ENCODE data around the gene ANKIB1.

- TF ChIP-seq EZH2 (IDR thresholded peaks at IDR 0.05; ENCODE audit: insufficient read depth, poor library complexity, severe bottlenecking), result no peak
- TF ChIP-seq EZH2phosphoT487 (IDR thresholded peaks at IDR 0.05; ENCODE audit: insufficient read depth, low read depth), result no peak
These were observed 9.5 kb downstream of the ANKIB1 start for GRCh38 chr7:92255308-92255707.
